BJ (cell line): ENCODE measurements around the gene PADI6. TPM values are rescaled to one million over a fixed set of nuclear protein-coding genes. Genes with fewer than 3 reads are reported as not detected.

ENCODE experiments used
- CTCF ChIA-PET: fragments of 350-600 bp; formaldehyde crosslinking; extraction: SDS; loops from one replicate; lab custom pipeline; 2021; ENCODE audit warnings: antibody characterized with exemption, inconsistent platforms; lab: Yijun Ruan, JAX
- POLR2A ChIA-PET: fragments of 300-600 bp; sonication (Branson Sonifier 250); formaldehyde crosslinking; extraction: SDS; loops from one replicate; lab custom pipeline; 2021; ENCODE audit warnings: antibody characterized with exemption; lab: Charles Lee
- DNase-seq: peaks from one replicate; pipeline ENCODE4 v3.0.0-alpha.2; 2011; ENCODE audit warnings: low read depth
- H3K27me3 ChIP-seq: 2 replicates; pipeline ENCODE4 v1.6.0; 2011; ENCODE audit warnings: low read length; ENCODE audit not compliant: control insufficient read depth, insufficient read depth
- H3K36me3 ChIP-seq: 2 replicates; pipeline ENCODE4 v1.5.1; 2011; ENCODE audit warnings: low read length; ENCODE audit not compliant: control insufficient read depth, insufficient read depth
- H3K4me3 ChIP-seq: 2 replicates; pipeline ENCODE4 v1.5.1; 2011; ENCODE audit warnings: low read depth, mild to moderate bottlenecking, control low read depth, low read length
- polyA plus RNA-seq: library from polyadenylated mRNA; depleted of rRNA; stranded (reverse); fragments of >200 nt; gene quantifications from 2 replicates; pipeline ENCODE4 v1.2.3, GENCODE V29; 2011
- TF ChIP-seq, protein P1 (sequence below): IDR thresholded peaks from 2 replicates; pipeline ENCODE4 v1.5.1; 2011; ENCODE audit warnings: low read depth, mild to moderate bottlenecking, control low read depth, inconsistent platforms, low read length, moderate library complexity; ENCODE audit not compliant: insufficient read depth

The PADI6 gene
- polyA plus RNA-seq, 1 experiment, result not detected

DNA sequence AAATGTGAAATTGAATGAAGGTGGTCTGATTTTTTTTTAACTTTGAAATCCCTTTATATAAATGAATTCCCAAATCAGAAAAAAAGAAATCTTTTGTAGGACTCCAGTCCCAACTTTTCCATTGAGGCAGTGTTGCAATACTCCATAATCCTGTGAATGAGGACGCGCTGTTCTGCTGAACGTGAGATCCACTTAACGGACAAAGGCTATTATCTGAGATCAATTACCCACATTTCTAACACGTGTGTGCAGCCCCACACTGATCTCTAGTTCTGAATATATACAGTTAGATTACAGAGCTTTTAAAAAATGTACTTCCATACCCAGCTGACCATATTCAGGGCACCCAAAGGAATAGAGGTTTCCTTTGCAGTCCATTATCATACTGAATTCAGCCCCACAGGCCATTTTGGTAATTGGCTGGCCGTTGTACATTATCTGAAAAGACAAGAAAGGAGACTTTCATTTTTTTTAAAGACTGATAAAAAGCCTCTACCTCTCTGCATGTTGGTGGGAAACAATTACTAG, 48.5 kb downstream of the PADI6 start:
- DNase-seq, result no peak
- peaks cover 34% of the 10 kb centered on the region for H3K36me3 ChIP-seq
- no peaks in the 10 kb centered on the region for H3K27me3 ChIP-seq
- TF ChIP-seq, protein P1, sequence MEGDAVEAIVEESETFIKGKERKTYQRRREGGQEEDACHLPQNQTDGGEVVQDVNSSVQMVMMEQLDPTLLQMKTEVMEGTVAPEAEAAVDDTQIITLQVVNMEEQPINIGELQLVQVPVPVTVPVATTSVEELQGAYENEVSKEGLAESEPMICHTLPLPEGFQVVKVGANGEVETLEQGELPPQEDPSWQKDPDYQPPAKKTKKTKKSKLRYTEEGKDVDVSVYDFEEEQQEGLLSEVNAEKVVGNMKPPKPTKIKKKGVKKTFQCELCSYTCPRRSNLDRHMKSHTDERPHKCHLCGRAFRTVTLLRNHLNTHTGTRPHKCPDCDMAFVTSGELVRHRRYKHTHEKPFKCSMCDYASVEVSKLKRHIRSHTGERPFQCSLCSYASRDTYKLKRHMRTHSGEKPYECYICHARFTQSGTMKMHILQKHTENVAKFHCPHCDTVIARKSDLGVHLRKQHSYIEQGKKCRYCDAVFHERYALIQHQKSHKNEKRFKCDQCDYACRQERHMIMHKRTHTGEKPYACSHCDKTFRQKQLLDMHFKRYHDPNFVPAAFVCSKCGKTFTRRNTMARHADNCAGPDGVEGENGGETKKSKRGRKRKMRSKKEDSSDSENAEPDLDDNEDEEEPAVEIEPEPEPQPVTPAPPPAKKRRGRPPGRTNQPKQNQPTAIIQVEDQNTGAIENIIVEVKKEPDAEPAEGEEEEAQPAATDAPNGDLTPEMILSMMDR, result no peak
- ChIA-PET POLR2A (no interaction called here), CTCF (interaction anchor here (0.5 to 2.4 kb wide), 6 partner anchors 14 to 186 kb away, joined by 3 to 9 read pairs (median 3); no protein-coding TSS in a partner anchor)
- H3K4me3 ChIP-seq, result no peak overlapping the region

DNA sequence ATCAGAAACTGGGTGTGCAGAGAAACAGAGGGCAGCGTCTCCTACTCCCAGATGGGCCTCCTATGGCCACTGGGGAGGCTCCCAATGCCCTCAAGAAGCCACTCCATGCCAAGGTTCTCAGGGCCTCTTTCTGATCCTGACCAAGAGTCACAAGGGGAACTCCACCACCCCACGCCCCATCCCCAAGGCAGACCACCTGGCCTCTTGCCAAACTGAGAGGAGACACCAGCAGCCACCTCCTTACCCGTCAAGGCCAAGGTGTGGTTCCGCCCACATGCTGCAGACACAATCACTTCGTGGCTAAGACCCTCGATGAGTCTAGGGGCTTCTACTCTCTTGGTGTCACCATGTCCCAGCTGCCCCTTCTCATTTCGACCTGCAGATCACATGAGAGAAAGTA, 50.5 kb downstream of the PADI6 start:
- DNase-seq, result no peak
- peaks cover 40% of the 10 kb centered on the region for H3K36me3 ChIP-seq
- ChIA-PET CTCF (interaction anchor here (0.6 to 2.4 kb wide), 3 partner anchors 20 to 1428 kb away, joined by 4 to 9 read pairs (median 4); no protein-coding TSS in a partner anchor), POLR2A (no interaction called here)
- TF ChIP-seq, protein P1, result no peak
- H3K27me3 ChIP-seq, result no peaks in the 10 kb centered on the region
- no peak overlapping the region for H3K4me3 ChIP-seq

DNA sequence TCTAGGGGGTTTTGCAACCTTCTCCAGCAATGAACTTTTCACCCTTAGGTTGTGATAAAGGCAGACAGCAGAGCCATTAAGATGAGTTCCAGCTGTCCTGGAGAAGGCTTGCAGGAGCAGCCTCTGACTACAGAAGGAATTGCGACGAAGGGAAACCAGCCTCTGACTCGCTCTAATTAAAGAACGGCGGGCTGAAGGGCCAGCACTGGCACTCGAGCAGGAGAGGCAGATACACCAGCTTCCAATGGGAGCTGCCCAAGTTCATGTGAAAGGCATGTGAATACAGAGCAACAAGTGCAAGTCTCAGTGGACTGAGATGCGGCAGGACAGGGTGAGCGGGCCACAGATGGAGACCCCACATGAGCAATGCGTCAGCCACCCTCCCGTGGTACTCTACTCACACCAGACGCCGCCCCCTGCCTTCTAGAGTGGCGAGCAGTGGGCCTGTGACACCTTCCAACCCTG, 51.8 kb downstream of the PADI6 start:
- ChIA-PET POLR2A (no interaction called here), CTCF (interaction anchor here (0.6 to 1.0 kb wide), 4 partner anchors 12 to 70 kb away, joined by 3 to 5 read pairs (median 3); no protein-coding TSS in a partner anchor)
- TF ChIP-seq, protein P1, result no peak
- Histone ChIP-seq H3K4me3 (no peak overlapping the region), H3K36me3 (peaks cover 49% of the 10 kb centered on the region), H3K27me3 (no peaks in the 10 kb centered on the region)
- no peak for DNase-seq

DNA sequence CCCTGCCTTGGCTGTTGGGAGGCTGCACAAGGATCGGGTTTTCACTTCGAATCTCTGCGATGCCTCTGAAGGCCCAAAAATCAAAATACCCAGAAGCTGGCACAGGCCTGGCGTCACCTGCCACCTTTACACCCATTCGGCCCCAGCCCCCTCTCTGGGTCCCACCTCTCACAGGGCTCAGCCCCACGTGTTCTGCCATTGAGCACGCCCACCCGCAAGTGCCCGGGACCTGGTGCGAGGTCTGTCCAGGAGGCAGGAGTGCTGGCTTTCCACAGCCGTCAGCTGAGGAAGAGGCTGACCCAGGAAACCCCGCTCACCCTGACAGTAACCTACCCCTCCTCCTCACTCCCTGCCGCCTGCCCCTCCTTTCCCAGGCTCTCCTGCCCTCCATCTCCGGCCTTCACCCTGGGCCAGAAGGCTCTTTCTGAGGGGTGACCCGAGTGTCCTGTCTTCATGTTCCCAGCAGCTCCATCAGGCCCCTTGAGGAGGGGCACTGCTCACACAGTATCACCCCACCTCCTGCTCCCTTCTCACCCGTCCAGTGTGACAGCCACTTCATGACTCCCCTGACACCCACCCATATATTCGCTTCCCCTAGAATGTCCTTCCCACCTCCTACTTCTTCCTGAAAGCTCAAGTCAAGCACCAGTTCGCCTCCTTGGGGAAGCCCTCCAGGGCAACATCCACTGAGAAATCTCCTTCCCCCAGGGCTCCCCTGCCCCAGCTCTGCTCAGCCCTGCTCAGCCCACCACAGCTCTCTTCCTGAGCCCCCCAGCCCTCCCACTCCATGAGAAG, 54.0 kb downstream of the PADI6 start:
- peaks cover 53% of the 10 kb centered on the region for H3K36me3 ChIP-seq
- no peaks in the 10 kb centered on the region for H3K27me3 ChIP-seq
- H3K4me3 ChIP-seq, result no peak overlapping the region
- no peak for DNase-seq
- ChIA-PET CTCF (interaction anchor here (0.8 to 1.3 kb wide), 2 partner anchors 11 to 13 kb away, joined by 3 to 4 read pairs; partner anchors contain the start of gene RCC2), POLR2A (no interaction called here)
- TF ChIP-seq, protein P1, result no peak
